Esophagus muscularis mucosa (tissue), 4 donors: ENCODE measurements around the gene DUSP2. TPM values are rescaled to one million over a fixed set of nuclear protein-coding genes. Genes with fewer than 3 reads are reported as not detected.

Experiments used
- DNase-seq: peaks from one replicate; pipeline ENCODE4 v3.0.0-alpha.2; 2017; ENCODE audit errors: extremely low spot score
- H3K27ac ChIP-seq, 4 donors: fragments of 200-600 bp; sonication (generic); replicated peaks in 1 of 4; 1 replicate in 3 of 4; 2 replicates in 1 of 4; pipeline ENCODE4 v1.5.1; 2016 to 2019; ENCODE audit warnings: mild to moderate bottlenecking in 1 of 4
- H3K27me3 ChIP-seq, 4 donors: fragments of 200-600 bp; sonication (generic); one replicate each; pipeline versions ENCODE4 v1.5.1 to v1.6.0; 2016 to 2019
- H3K36me3 ChIP-seq, 4 donors: fragments of 200-600 bp; sonication (generic); one replicate each; pipeline ENCODE4 v1.5.1; 2016 to 2019
- H3K4me1 ChIP-seq, 4 donors: fragments of 200-600 bp; sonication (generic); one replicate each; pipeline ENCODE4 v1.5.1; 2016 to 2019
- H3K4me3 ChIP-seq, 4 donors: fragments of 200-600 bp; sonication (generic); 1 replicate in 2 of 4; 2 replicates in 2 of 4; pipeline ENCODE4 v1.5.1; 2016 to 2019; ENCODE audit warnings: mild to moderate bottlenecking in 4 of 4, moderate library complexity in 1 of 4
- H3K9me3 ChIP-seq, 4 donors: fragments of 200-600 bp; sonication (generic); 1 replicate in 3 of 4; 2 replicates in 1 of 4; pipeline ENCODE4 v1.5.1; 2016 to 2019
- CTCF ChIP-seq, 3 experiments: fragments of 200-600 bp in 2 of 3; fragments of 450-650 bp in 1 of 3; sonication (generic) in 2 of 3; IDR thresholded peaks; one replicate each; pipeline ENCODE4 v1.5.1; 2017 to 2019; ENCODE audit warnings: antibody characterized with exemption in 3 of 3, mild to moderate bottlenecking in 2 of 3, moderate library complexity in 1 of 3
- EP300 ChIP-seq: sonication (generic); formaldehyde crosslinking; IDR thresholded peaks from one replicate; pipeline ENCODE4 v1.6.1; 2017; ENCODE audit warnings: antibody characterized with exemption
- POLR2A ChIP-seq: fragments of 450-650 bp; IDR thresholded peaks from one replicate; pipeline ENCODE4 v1.6.1; 2017; ENCODE audit warnings: antibody characterized with exemption, moderate library complexity, mild to moderate bottlenecking, low read depth
- POLR2AphosphoS5 ChIP-seq, 2 donors: sonication (generic); formaldehyde crosslinking; IDR thresholded peaks; one replicate each; pipeline ENCODE4 v1.6.1; 2017; ENCODE audit warnings: antibody characterized with exemption in 2 of 2
- WGBS: methylation state at CpG from one replicate; pipeline ENCODE4 v1.1.5; 2018; 5-methylcytosine and 5-hydroxymethylcytosine counted together
- intact Hi-C: fragments of 100-400 bp; cut with DNase I; formaldehyde crosslinking; loops from one replicate; pipeline ENCODE4 v1.15.1; 2023
- total RNA-seq, 4 donors: library from RNA; depleted of rRNA; stranded (reverse); fragments of >200 nt; gene quantifications; one replicate each; pipeline versions ENCODE4 v1.1.0 to v1.2.1, GENCODE V29; 2016

Gene DUSP2
- total RNA-seq, 4 donors from 2014 or later: 1.1 to 5.5 (median 1.7) TPM

DNA sequence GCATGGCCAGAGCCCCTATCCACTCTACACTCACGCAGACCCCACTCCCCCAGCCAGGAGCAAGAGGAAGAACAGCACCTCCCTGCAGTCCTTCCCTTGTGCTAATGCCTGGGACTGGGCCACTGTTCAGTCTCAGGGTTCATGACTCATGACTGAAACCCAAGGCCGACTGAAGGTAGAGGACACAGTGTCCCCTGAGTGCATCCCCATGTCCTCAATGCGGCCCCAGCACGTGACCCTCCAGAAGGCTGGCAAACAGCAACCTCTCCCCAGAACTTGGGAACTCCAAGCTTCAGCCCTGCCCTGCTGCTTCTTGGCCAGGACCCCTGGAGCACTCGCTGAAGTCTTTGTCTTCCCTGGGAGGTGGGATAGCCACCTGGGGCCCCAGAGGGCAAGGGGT lies 22.8 kb downstream of the DUSP2 start:
- Histone ChIP-seq H3K36me3 (no peaks in the 10 kb centered on the region), H3K27me3 (peaks cover 0 to 62% (median 11%) of the 10 kb centered on the region in 4 donors), H3K4me1 (peaks cover 0 to 2% (median 1%) of the 10 kb centered on the region in 4 donors), H3K27ac (no peak overlapping the region), H3K9me3 (no peaks in the 10 kb centered on the region), H3K4me3 (no peak overlapping the region)
- TF ChIP-seq POLR2AphosphoS5 (IDR thresholded peaks at IDR 0.05) (no peak), CTCF (IDR thresholded peaks at IDR 0.05) (no peak), POLR2A (no peak), EP300 (no peak)
- no peak for DNase-seq
- WGBS: 95% methylated on average over 5 of the region's 5 CpGs
- intact Hi-C loops: no loop called here

GRCh38 chr2:96121414-96121813 lies 23.8 kb downstream of the DUSP2 start:
- 91% methylated on average over 4 of the region's 4 CpGs for WGBS
- Histone ChIP-seq H3K36me3 (no peaks in the 10 kb centered on the region), H3K27ac (no peak overlapping the region), H3K27me3 (peaks cover 4 to 71% (median 16%) of the 10 kb centered on the region in 4 donors), H3K4me1 (peaks cover 6 to 11% (median 11%) of the 10 kb centered on the region in 4 donors), H3K4me3 (no peak overlapping the region), H3K9me3 (no peaks in the 10 kb centered on the region)
- TF ChIP-seq POLR2A (no peak), CTCF (IDR thresholded peaks at IDR 0.05) (no peak), EP300 (no peak), POLR2AphosphoS5 (IDR thresholded peaks at IDR 0.05) (no peak)
- intact Hi-C loops: no loop called here
- no peak for DNase-seq

- Histone ChIP-seq H3K4me3 (no peak overlapping the region), H3K9me3 (no peaks in the 10 kb centered on the region), H3K27me3 (peaks cover 8 to 76% (median 20%) of the 10 kb centered on the region in 4 donors), H3K4me1 (peaks cover 11 to 16% (median 15%) of the 10 kb centered on the region in 4 donors), H3K27ac (no peak overlapping the region), H3K36me3 (no peaks in the 10 kb centered on the region)
- DNase-seq: no peak
- TF ChIP-seq POLR2A (no peak), POLR2AphosphoS5 (IDR thresholded peaks at IDR 0.05) (no peak), EP300 (no peak), CTCF (IDR thresholded peaks at IDR 0.05) (no peak)
- intact Hi-C loops: no loop called here
- 54% methylated on average over 7 of the region's 7 CpGs for WGBS
Observed at GRCh38 chr2:96120991-96121390, 24.2 kb downstream of the DUSP2 start.

DNA sequence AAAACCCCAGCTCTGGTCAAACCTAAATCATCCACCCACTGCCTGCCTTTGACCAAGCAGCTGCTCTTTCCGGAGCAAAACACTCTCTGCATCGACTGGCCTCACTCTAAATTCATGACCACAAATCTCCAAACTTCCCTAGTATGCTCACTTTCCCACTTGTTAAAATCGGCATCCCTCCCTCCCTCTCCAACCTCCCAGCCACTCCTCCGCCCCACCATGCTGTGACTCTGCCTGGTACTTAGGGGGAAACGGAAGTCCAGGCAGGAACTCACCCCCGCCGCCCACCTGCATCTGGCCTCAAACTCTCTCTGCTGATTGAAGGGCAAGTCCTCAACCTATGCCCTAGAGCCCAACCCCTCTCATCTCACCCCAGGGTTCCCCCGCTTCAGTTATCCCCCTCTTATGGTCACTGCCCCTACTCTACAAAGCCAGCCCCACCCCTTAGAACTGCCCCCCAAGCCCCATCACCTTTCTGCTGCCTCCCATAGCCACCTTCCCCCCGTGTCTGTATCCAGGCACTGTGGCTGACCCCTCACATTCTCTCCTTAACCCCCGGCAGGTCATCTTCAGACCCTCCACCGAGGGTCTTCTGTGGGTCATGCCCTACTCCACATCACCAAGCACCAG lies 25.0 kb downstream of the DUSP2 start:
- H3K4me3 ChIP-seq: no peak overlapping the region
- WGBS: 45% methylated on average over 11 of the region's 11 CpGs
- intact Hi-C loops: no loop called here
- no peaks in the 10 kb centered on the region for H3K9me3 ChIP-seq
- TF ChIP-seq POLR2AphosphoS5 (IDR thresholded peaks at IDR 0.05) (no peak), EP300 (no peak), CTCF (IDR thresholded peaks at IDR 0.05) (no peak), POLR2A (no peak)
- peaks cover 12 to 18% (median 17%) of the 10 kb centered on the region in 4 donors for H3K4me1 ChIP-seq
- no peak for DNase-seq
- H3K27me3 ChIP-seq: peaks cover 8 to 84% (median 27%) of the 10 kb centered on the region in 4 donors
- no peak overlapping the region for H3K27ac ChIP-seq
- H3K36me3 ChIP-seq: no peaks in the 10 kb centered on the region

DNA sequence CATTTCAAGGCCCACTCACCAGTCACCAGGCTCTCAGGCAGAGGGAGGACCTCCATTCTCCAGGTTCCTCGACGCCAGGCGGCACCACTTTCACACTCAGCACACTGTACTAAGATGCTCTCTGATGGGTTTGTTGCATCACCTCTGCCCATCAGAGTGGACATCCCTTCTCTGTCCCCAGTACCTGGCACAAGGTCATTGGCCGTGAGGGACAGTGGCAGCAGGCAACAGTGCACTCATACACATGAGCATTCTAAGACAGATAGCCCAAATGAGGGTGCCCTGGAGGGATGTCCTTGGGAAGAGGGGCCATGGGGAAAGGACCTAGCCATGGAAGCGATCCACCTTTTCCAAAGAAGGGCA lies 25.9 kb downstream of the DUSP2 start:
- no peak for DNase-seq
- TF ChIP-seq POLR2AphosphoS5 (IDR thresholded peaks at IDR 0.05) (no peak), POLR2A (no peak), EP300 (no peak), CTCF (IDR thresholded peaks at IDR 0.05) (no peak)
- Histone ChIP-seq H3K27ac (no peak overlapping the region), H3K9me3 (no peaks in the 10 kb centered on the region), H3K36me3 (no peaks in the 10 kb centered on the region), H3K4me3 (no peak overlapping the region), H3K27me3 (peaks cover 8 to 87% (median 27%) of the 10 kb centered on the region in 4 donors), H3K4me1 (peaks cover 12 to 18% (median 17%) of the 10 kb centered on the region in 4 donors)
- 100% methylated on average over 5 of the region's 5 CpGs for WGBS
- intact Hi-C loops: loop anchor here (5.0 kb wide), 1 partner anchor 127 kb away; the partner anchor contains the start of gene ANKRD36C
